Activated CD8-positive, alpha-beta T cell treated with anti-CD3 and anti-CD28 coated beads for 36 hours (primary cell): ENCODE measurements around the gene CWC27. TPM values are rescaled to one million over a fixed set of nuclear protein-coding genes. Genes with fewer than 3 reads are reported as not detected.
"Not testable (repeated sequence)": the region's sequence is repeated elsewhere in the genome, so short reads cannot be mapped to it uniquely, and the experiment has no call there.

Experiments used
- ATAC-seq: fragments of 200-7000 bp; cut with Tn5 transposase; one replicate; pipeline ENCODE4 v1.10.0; 2021; ENCODE audit warnings: mild to moderate bottlenecking, moderate library complexity
- CTCF ChIA-PET: fragments of 350-600 bp; sonication (Branson Sonifier 250); formaldehyde crosslinking; loops from one replicate; lab custom pipeline; 2021; ENCODE audit warnings: antibody characterized with exemption; lab: Charles Lee
- POLR2A ChIA-PET: fragments of 350-600 bp; sonication (Branson Sonifier 250); formaldehyde crosslinking; loops from one replicate; lab custom pipeline; 2021; ENCODE audit warnings: antibody characterized with exemption; lab: Charles Lee
- DNase-seq: peaks from one replicate; pipeline ENCODE4 v3.0.0-alpha.2; 2020
- H3K27ac Mint-ChIP-seq: one replicate; pipeline ENCODE4 v1.8.0; 2021; ENCODE audit warnings: mild to moderate bottlenecking, mixed read lengths
- H3K27me3 Mint-ChIP-seq: one replicate; pipeline ENCODE4 v1.8.0; 2021; ENCODE audit warnings: mixed read lengths
- H3K36me3 Mint-ChIP-seq: one replicate; pipeline ENCODE4 v1.8.0; 2021; ENCODE audit warnings: low read depth, mixed read lengths
- H3K4me1 Mint-ChIP-seq: one replicate; pipeline ENCODE4 v1.8.0; 2021; ENCODE audit warnings: low read depth, mixed read lengths
- H3K4me3 Mint-ChIP-seq: one replicate; pipeline ENCODE4 v1.8.0; 2021; ENCODE audit warnings: mild to moderate bottlenecking, moderate library complexity, mixed read lengths
- H3K9me3 Mint-ChIP-seq: one replicate; pipeline ENCODE4 v1.8.0; 2021; ENCODE audit warnings: mixed read lengths
- CTCF ChIP-seq: fragments of 200-600 bp; IDR thresholded peaks from one replicate; pipeline ENCODE4 v1.8.0; 2022; ENCODE audit warnings: antibody characterized with exemption, mild to moderate bottlenecking
- intact Hi-C: fragments of 100-400 bp; cut with micrococcal nuclease; formaldehyde crosslinking; loops from one replicate; pipeline ENCODE4 v1.10.0; 2022
- total RNA-seq, 2 experiments: library from RNA; stranded (reverse); gene quantifications; one replicate each; pipeline ENCODE4 v1.2.3, GENCODE V29; 2021

CWC27 gene
- total RNA-seq, 2 experiments from 2014 or later = 32.3 to 38.1 TPM

GRCh38 chr5:64822320-64822719, 53.6 kb downstream of the CWC27 start:
- Mint-ChIP-seq H3K27me3 (no peaks in the 10 kb centered on the region), H3K36me3 (peaks cover 5% of the 10 kb centered on the region), H3K4me3 (no peak overlapping the region), H3K4me1 (peaks cover 9% of the 10 kb centered on the region), H3K9me3 (no peaks in the 10 kb centered on the region), H3K27ac (no peak overlapping the region)
- ATAC-seq (no peak), DNase-seq (no peak)
- CTCF ChIA-PET = interaction anchor here (1.2 kb wide), 1 partner anchor 11 kb away, joined by 3 read pairs; no protein-coding TSS in a partner anchor
- no peak for TF ChIP-seq CTCF
- POLR2A ChIA-PET = no interaction called here
- intact Hi-C loops = no loop called here

- TF ChIP-seq CTCF = no peak
- Mint-ChIP-seq H3K36me3 (peaks cover 17% of the 10 kb centered on the region), H3K4me1 (peaks cover 3% of the 10 kb centered on the region), H3K27ac (no peak overlapping the region), H3K4me3 (no peak overlapping the region), H3K27me3 (no peaks in the 10 kb centered on the region), H3K9me3 (no peaks in the 10 kb centered on the region)
- ATAC-seq (no peak), DNase-seq (no peak)
- intact Hi-C loops = no loop called here
- POLR2A ChIA-PET = no interaction called here
- CTCF ChIA-PET = interaction anchor here (1.4 kb wide), 1 partner anchor 16 kb away, joined by 3 read pairs; no protein-coding TSS in a partner anchor
Observed at GRCh38 chr5:64826541-64826940, 57.8 kb downstream of the CWC27 start.

GRCh38 chr5:64827703-64828102, 59.0 kb downstream of the CWC27 start:
- no peaks in the 10 kb centered on the region for H3K4me1 Mint-ChIP-seq
- POLR2A ChIA-PET = no interaction called here
- no peak for ATAC-seq

GRCh38 chr5:64830650-64831049, 61.9 kb downstream of the CWC27 start:
- H3K4me1 Mint-ChIP-seq, H3K4me3 Mint-ChIP-seq, H3K27ac Mint-ChIP-seq, ATAC-seq, CTCF ChIA-PET, DNase-seq, H3K27me3 Mint-ChIP-seq, POLR2A ChIA-PET, H3K9me3 Mint-ChIP-seq, intact Hi-C loops: not testable (repeated sequence)
- H3K36me3 Mint-ChIP-seq = peaks cover 17% of the 10 kb centered on the region

More at GRCh38 chr5:64827703-64828102, 59.0 kb downstream of the CWC27 start:
- intact Hi-C loops = no loop called here
- H3K36me3 Mint-ChIP-seq = peaks cover 17% of the 10 kb centered on the region
- H3K27me3 Mint-ChIP-seq = no peaks in the 10 kb centered on the region
- H3K4me3 Mint-ChIP-seq = no peak overlapping the region
- CTCF ChIA-PET = interaction anchor here (1.1 kb wide), 1 partner anchor 20 kb away, joined by 4 read pairs; no protein-coding TSS in a partner anchor
- no peak for DNase-seq
- no peaks in the 10 kb centered on the region for H3K9me3 Mint-ChIP-seq
- H3K27ac Mint-ChIP-seq = no peak overlapping the region
- no peak for TF ChIP-seq CTCF

- TF ChIP-seq CTCF = no peak
- ATAC-seq (no peak), DNase-seq (no peak)
- Mint-ChIP-seq H3K36me3 (peaks cover 19% of the 10 kb centered on the region), H3K4me3 (no peak overlapping the region), H3K27me3 (no peaks in the 10 kb centered on the region), H3K4me1 (peaks cover 2% of the 10 kb centered on the region), H3K27ac (no peak overlapping the region), H3K9me3 (no peaks in the 10 kb centered on the region)
- CTCF ChIA-PET = no interaction called here
- intact Hi-C loops = no loop called here
- POLR2A ChIA-PET = no interaction called here
Observed at GRCh38 chr5:64831996-64832395, 63.3 kb downstream of the CWC27 start.
